ENCODE data around the gene PCSK6.

PCSK6 gene

DNA sequence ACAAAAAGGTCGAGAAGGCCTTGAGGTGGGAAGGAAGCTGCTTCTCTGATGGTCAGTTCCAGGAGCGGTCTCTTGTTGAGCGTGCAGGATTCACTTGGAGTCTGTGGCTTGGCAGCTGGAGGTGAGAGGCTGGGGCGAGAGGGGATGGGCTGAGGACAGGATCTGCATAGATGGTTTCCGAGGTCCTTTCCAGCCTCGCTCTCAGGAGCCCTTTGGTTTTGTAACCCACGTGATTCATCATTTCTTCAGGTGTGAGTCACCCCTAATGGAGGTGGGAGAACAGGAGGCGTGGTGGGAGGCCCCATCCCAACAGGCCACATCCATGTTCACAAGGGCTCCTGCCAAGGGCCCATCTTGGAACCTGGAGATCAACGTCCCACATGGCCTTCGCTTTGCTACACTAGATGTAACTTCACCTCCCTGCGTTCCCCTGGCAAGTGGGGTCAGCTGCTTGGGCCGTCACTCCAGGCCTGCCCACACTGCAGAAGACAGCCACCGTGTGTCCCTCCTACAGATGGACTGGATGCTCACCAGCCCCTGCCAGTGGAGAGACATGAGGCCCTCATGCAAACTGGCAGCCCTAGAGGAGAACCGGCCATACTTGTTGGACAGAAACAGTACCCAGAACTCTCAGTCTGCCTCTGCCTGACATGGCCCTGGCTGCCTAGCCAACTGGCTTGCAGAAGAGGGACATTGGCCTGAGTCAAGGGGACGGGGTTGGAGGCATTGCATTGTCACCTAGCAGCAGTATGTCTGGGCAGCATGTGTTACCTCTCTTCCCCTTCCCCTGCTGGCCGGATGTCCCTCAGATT, 1.6 kb upstream of the PCSK6 start:
- no peaks in the 10 kb centered on the region for H3K4me1 ChIP-seq (ENCODE audit: low read length)
- no peak overlapping the region for H3K4me3 ChIP-seq (ENCODE audit: low read length)
- H2AFZ ChIP-seq (ENCODE audit: low read length), result no peak overlapping the region
- H3K27ac ChIP-seq (ENCODE audit: low read length), result no peak overlapping the region
- H3K9me3 ChIP-seq (replicated peaks; ENCODE audit: insufficient read depth, low read length), result no peaks in the 10 kb centered on the region
- no peak for TF ChIP-seq CTCF (IDR thresholded peaks at IDR 0.05; ENCODE audit: low read length)
- no peak for TF ChIP-seq EZH2phosphoT487 (IDR thresholded peaks at IDR 0.05; ENCODE audit: low read length)
- no peak for TF ChIP-seq EZH2 (optimal IDR thresholded peaks at IDR 0.05; ENCODE audit: low read depth, low read length)
- no peaks in the 10 kb centered on the region for H3K36me3 ChIP-seq (replicated peaks; ENCODE audit: insufficient read depth, low read length)
- no peaks in the 10 kb centered on the region for H3K9me2 ChIP-seq (replicated peaks; ENCODE audit: insufficient read depth, low read length)
- no peak for DNase-seq
- no peaks in the 10 kb centered on the region for H3F3A ChIP-seq (ENCODE audit: insufficient read depth, low read length)
- no peak overlapping the region for H3K4me2 ChIP-seq (ENCODE audit: low read depth, low read length)
- no peaks in the 10 kb centered on the region for H4K20me1 ChIP-seq (ENCODE audit: insufficient read depth, low read length)
- H3K79me2 ChIP-seq (ENCODE audit: low read length), result no peaks in the 10 kb centered on the region
- H3K9ac ChIP-seq (ENCODE audit: low read length), result no peak overlapping the region
- no peaks in the 10 kb centered on the region; the same call in 1 of the 2 replicates for H3K27me3 ChIP-seq (replicated peaks; ENCODE audit: insufficient read depth, low read length)

- no peaks in the 10 kb centered on the region for H3K4me1 ChIP-seq (ENCODE audit: low read length)
- no peak overlapping the region for H3K4me2 ChIP-seq (ENCODE audit: low read depth, low read length)
- H3K36me3 ChIP-seq (replicated peaks; ENCODE audit: insufficient read depth, low read length), result no peaks in the 10 kb centered on the region
- H4K20me1 ChIP-seq (ENCODE audit: insufficient read depth, low read length), result no peaks in the 10 kb centered on the region
- H3K9me3 ChIP-seq (replicated peaks; ENCODE audit: insufficient read depth, low read length), result no peaks in the 10 kb centered on the region
- no peak for DNase-seq
- no peak overlapping the region for H3K27ac ChIP-seq (ENCODE audit: low read length)
- H3K9ac ChIP-seq (ENCODE audit: low read length), result no peak overlapping the region
- no peak overlapping the region for H3K4me3 ChIP-seq (ENCODE audit: low read length)
- TF ChIP-seq CTCF (IDR thresholded peaks at IDR 0.05; ENCODE audit: low read length) (no peak), EZH2phosphoT487 (IDR thresholded peaks at IDR 0.05; ENCODE audit: low read length) (no peak), EZH2 (optimal IDR thresholded peaks at IDR 0.05; ENCODE audit: low read depth, low read length) (no peak)
- H3K9me2 ChIP-seq (replicated peaks; ENCODE audit: insufficient read depth, low read length), result no peaks in the 10 kb centered on the region
- H2AFZ ChIP-seq (ENCODE audit: low read length), result no peak overlapping the region
- H3K27me3 ChIP-seq (replicated peaks; ENCODE audit: insufficient read depth, low read length), result no peaks in the 10 kb centered on the region; the same call in 1 of the 2 replicates
- no peaks in the 10 kb centered on the region for H3K79me2 ChIP-seq (ENCODE audit: low read length)
- no peaks in the 10 kb centered on the region for H3F3A ChIP-seq (ENCODE audit: insufficient read depth, low read length)
These were observed 943 bp upstream of the PCSK6 start for GRCh38 chr15:101490408-101490891.

GRCh38 chr15:101489237-101489598, 289 bp downstream of the PCSK6 start:
- Histone ChIP-seq H3K9me3 (replicated peaks; ENCODE audit: insufficient read depth, low read length) (no peaks in the 10 kb centered on the region), H3K79me2 (ENCODE audit: low read length) (no peaks in the 10 kb centered on the region), H3K9ac (ENCODE audit: low read length) (no peak overlapping the region), H3K36me3 (replicated peaks; ENCODE audit: insufficient read depth, low read length) (no peaks in the 10 kb centered on the region), H3K4me3 (ENCODE audit: low read length) (no peak overlapping the region), H3F3A (ENCODE audit: insufficient read depth, low read length) (no peaks in the 10 kb centered on the region), H3K4me2 (ENCODE audit: low read depth, low read length) (no peak overlapping the region), H3K27ac (ENCODE audit: low read length) (no peak overlapping the region), H3K27me3 (replicated peaks; ENCODE audit: insufficient read depth, low read length) (no peaks in the 10 kb centered on the region; the same call in 1 of the 2 replicates), H3K9me2 (replicated peaks; ENCODE audit: insufficient read depth, low read length) (no peaks in the 10 kb centered on the region), H3K4me1 (ENCODE audit: low read length) (no peaks in the 10 kb centered on the region), H4K20me1 (ENCODE audit: insufficient read depth, low read length) (no peaks in the 10 kb centered on the region), H2AFZ (ENCODE audit: low read length) (no peak overlapping the region)
- TF ChIP-seq EZH2phosphoT487 (IDR thresholded peaks at IDR 0.05; ENCODE audit: low read length) (no peak), CTCF (IDR thresholded peaks at IDR 0.05; ENCODE audit: low read length) (no peak), EZH2 (optimal IDR thresholded peaks at IDR 0.05; ENCODE audit: low read depth, low read length) (no peak)
- no peak for DNase-seq

All from MM.1S (cell line).